GM12875 (cell line): ENCODE measurements around the gene RARA.

ENCODE experiments used
- H3K4me3 ChIP-seq: one replicate; pipeline ENCODE4 v1.5.1; 2011; ENCODE audit warnings: low read depth, low read length, control low read depth
- CTCF ChIP-seq: IDR thresholded peaks from 2 replicates; pipeline ENCODE4 v1.5.1; 2011; ENCODE audit warnings: low read depth, mild to moderate bottlenecking, control low read depth, inconsistent platforms, low read length, moderate library complexity, borderline replicate concordance; ENCODE audit not compliant: insufficient read depth

The RARA gene

GRCh38 chr17:40330850-40331470 lies 22.0 kb downstream of the RARA start:
- TF ChIP-seq CTCF: no peak
- no peak overlapping the region for H3K4me3 ChIP-seq

GRCh38 chr17:40331743-40332641 lies 23.0 kb downstream of the RARA start:
- no peak for TF ChIP-seq CTCF
- H3K4me3 ChIP-seq: no peak overlapping the region

GRCh38 chr17:40333781-40334448 lies 24.9 kb downstream of the RARA start:
- no peak for TF ChIP-seq CTCF
- H3K4me3 ChIP-seq: no peak overlapping the region

- H3K4me3 ChIP-seq: no peak overlapping the region
- no peak for TF ChIP-seq CTCF
These were observed 26.6 kb downstream of the RARA start for GRCh38 chr17:40335620-40336019.

GRCh38 chr17:40337351-40337750 lies 28.4 kb downstream of the RARA start:
- no peak overlapping the region for H3K4me3 ChIP-seq
- no peak for TF ChIP-seq CTCF

GRCh38 chr17:40338058-40338457 lies 29.1 kb downstream of the RARA start:
- TF ChIP-seq CTCF: no peak

More at GRCh38 chr17:40338058-40338457, 29.1 kb downstream of the RARA start:
- no peak overlapping the region for H3K4me3 ChIP-seq
